Retinal pigment epithelial cell (primary cell): ENCODE results near the gene ISCU.

ENCODE experiments used
- DNase-seq: peaks from one replicate; pipeline ENCODE4 v3.0.0-alpha.2; 2010; ENCODE audit warnings: low read depth
- H3K4me3 ChIP-seq: 2 replicates; pipeline ENCODE4 v1.5.1; 2011; ENCODE audit warnings: mild to moderate bottlenecking, low read length, control low read depth, moderate library complexity
- TF ChIP-seq, protein P1 (sequence below): conservative IDR thresholded peaks from 2 replicates; pipeline ENCODE4 v1.5.1; 2011; ENCODE audit warnings: low read depth, low read length, control low read depth, inconsistent platforms

Gene ISCU

DNA sequence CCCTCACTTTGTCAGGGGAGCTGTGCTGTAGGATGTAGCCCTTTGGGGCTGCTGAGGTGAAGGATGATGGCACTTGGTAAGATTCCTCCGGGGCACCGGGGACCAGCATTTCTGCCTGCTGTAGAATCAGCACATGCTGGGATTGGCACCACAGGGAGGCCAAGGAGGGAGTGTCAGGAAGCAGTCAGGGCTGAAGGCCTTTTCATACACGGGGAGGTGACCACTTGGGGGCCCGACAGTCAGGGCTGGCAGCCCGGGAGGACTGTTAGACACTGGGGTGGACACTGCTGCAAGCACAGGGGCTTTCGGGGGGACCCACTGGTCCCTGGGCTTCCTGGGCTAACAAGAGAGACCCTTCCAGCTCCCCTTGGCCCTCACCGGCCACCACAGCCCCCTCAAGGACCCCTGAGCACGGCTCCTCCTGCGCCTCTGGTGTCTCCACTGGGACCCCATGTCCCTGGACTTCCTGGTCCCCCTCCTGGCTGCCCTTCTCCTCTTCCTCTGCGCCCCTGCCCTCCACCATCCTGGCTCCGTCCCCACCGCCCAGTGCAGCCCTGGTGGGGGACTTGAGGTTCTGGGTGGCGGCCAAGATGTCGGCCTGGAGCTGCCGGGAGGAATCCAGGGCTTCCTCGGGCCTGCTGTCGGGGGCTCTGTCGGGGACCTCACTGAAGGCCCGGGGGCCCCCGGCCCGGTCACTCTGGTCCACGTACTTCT, 29.0 kb downstream of the ISCU start:
- H3K4me3 ChIP-seq: no peak overlapping the region
- TF ChIP-seq, protein P1, sequence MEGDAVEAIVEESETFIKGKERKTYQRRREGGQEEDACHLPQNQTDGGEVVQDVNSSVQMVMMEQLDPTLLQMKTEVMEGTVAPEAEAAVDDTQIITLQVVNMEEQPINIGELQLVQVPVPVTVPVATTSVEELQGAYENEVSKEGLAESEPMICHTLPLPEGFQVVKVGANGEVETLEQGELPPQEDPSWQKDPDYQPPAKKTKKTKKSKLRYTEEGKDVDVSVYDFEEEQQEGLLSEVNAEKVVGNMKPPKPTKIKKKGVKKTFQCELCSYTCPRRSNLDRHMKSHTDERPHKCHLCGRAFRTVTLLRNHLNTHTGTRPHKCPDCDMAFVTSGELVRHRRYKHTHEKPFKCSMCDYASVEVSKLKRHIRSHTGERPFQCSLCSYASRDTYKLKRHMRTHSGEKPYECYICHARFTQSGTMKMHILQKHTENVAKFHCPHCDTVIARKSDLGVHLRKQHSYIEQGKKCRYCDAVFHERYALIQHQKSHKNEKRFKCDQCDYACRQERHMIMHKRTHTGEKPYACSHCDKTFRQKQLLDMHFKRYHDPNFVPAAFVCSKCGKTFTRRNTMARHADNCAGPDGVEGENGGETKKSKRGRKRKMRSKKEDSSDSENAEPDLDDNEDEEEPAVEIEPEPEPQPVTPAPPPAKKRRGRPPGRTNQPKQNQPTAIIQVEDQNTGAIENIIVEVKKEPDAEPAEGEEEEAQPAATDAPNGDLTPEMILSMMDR: no peak
- DNase-seq: no peak

DNA sequence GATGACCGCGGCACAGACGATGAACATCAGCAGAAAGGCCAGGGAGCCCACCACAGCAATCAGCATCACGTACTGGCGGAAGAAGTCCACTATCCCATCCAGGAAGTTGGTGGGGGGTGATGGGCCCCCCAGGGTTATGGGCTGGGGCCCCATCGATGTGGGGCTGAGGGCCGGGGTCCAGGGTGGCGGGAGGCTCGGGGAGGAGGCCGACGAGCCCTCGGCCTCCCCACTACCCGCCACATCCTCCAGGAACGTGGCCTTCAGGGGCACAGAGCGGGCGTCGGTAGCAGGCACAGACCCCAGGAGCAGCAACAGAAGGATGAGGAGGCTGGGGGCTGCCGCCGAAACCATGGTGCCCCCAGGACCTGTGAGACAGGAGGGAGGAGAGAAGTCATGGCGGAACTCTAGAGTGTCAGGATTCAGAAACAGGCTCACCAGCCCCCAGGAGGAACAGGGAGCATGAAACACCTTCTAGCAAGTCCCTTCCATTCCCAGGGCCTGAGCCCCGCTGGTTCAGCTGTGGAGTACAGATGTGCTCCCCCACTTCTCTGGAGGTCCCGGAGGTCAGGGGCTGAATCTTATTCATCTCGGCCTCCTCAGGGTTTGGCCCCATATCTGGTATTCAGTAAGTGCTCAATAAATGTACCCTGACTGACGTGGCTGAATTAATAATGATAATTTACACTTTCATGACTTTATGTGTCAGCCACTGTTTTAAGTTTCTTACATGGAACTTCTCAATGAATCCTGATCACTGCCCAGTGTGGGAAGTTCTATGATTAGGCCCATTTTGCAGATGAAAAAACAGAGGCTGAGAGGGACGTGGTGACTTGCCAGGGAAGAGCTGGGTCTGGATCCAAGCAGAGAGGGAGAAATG, 29.9 kb downstream of the ISCU start:
- no peak for DNase-seq
- TF ChIP-seq, protein P1: no peak
- no peak overlapping the region for H3K4me3 ChIP-seq

DNA sequence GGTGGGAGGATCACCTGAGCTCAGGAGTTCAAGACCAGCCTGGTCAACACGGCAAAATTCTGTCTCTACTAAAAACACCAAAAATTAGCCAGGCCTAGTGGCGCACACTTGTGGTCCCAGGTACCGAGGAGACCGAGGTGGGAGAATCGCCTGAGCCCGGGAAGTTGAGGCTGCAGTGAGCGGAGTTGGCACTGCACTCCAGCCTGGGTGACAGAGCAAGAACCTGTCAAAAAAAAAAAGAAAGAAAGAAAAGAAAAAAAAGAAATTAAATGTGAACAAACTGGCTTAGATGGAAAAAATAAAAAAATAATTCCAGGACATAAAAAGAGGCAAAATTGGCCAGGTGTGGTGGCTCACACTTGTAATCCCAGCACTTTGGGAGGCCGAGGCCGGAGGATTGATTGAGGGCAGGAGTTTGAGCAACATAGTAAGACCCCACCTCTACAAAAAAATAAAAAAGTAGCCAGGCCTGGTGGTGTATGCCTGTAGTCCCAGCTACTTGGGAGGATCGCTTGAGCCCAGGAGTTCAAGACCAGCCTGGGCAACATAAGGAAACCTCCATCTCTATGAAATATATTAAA, 32.0 kb downstream of the ISCU start:
- TF ChIP-seq, protein P1: no peak
- H3K4me3 ChIP-seq: no peak overlapping the region
- no peak for DNase-seq

DNA sequence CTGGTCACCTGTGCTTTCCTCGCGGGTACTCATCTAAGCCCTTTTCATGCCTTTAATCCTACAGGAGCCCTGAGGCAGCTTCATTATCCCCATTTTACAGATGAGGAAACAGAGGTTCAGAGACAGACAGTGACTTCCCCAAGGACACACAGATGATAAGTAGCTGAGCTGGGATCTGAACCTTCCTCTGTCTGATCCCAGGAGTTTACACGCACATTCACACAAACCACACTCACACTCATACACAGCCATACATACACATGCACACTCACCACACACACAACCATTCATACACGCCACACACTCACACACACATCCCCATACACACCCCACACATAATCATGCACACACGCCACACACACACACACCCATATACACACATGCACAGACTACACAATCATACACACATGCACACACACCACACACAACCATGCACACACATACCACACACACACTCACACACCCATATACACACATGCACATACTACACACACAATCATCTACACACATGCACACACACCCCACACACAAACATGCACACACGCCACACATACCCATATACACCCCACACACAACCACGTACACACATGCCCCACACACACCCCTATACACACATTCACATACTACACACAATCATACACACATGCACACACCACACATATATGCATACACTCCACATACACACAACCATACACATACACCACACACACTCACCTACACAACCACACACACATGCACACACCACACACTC, 32.7 kb downstream of the ISCU start:
- TF ChIP-seq, protein P1: no peak
- DNase-seq: no peak
- H3K4me3 ChIP-seq: no peak overlapping the region

DNA sequence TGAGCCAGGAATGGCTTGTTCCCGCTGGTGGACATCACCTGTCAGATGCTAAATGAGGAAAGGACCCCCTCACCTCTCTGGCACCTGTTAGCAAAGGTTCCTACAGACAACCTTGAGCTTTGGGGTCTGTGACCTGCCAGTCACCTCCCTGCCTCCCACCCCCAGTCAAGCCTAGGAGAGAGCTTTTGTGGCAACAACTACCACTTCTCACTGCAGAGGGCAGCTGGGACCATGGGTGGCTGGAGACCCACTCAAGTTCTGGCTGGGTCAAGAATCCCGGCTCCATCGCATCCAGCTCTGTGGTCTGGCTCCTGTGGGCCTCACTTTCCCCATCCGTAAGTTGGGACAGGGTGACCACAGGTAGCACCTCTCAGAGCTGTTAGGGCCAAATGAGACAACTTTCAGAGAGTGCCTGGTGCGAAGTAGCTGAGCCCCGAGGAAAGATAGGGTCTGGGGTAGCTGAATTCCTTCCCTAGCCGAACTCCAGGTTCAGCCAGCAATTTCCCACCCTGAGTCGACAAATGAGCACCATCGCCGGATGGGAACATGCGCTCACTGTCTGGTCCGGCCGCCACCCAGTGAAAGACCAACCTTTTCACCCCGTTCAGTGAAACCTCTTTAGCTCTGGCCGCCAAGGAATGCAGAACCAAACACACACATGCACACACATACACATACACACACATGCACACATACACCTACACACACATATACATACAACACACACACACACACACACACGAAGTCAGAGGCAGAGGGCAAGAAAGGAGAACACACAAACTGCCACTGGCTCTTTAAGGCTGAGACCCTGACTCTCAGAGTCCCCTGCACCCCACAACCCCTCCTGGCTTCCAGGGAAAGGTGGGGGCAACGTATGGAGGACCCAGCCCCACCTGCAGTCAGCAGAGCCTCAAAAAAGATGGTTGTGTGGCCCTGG, 33.6 kb downstream of the ISCU start:
- H3K4me3 ChIP-seq: no peak overlapping the region
- TF ChIP-seq, protein P1: no peak
- no peak for DNase-seq

DNA sequence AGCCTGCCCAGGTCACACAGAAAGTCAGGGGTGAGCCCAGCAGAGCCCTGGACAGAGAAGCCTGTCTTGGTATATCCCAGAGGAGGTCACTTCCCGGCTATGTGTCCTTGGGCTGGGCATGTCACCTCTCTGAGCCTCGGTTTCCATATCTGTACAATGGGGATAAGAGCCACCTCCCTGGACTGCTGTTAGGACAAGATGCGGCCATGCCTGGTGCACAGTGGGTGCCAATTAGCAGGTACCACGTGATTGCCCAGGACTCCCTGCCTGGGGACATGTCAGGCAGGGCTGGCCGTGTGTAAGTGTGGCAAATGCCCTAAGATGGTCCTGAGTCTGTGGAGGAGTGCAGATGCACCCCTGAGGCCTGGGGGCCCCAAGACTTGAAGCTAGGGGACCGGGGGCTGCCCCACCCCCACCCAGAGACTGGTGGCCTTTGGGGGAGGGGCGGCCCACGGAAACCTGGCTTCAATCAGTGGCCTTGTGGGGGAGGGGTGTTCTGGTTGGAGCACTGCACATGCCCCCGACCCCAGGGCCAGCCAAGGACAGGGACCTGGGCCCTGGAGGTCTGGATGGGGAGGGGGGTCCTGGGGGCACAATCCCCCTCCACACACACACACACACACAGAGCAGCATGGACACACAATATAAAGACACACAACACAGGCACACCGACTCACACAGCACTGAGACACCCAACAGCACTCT, 34.6 kb downstream of the ISCU start:
- H3K4me3 ChIP-seq: no peak overlapping the region
- DNase-seq: no peak
- TF ChIP-seq, protein P1: no peak
